ENCODE data around the gene MACC1. TPM values are rescaled to one million over a fixed set of nuclear protein-coding genes. Genes with fewer than 3 reads are reported as not detected.

Gene MACC1
- total and polyA plus RNA-seq, 9 of the 15 experiments (the other 6 are each of a cell fraction or from before 2014, with no cell fraction given), result 5.9 to 30.2 (median 10.4) TPM

GRCh38 chr7:20214921-20215669 is 2.1 kb downstream of the MACC1 start (continued):
- TF ChIP-seq ZNF395 (CRISPR knock-in tag; IDR thresholded peaks at IDR 0.05), result peak; percentile 55; the same call in 1 of the 2 replicates
- peak; percentile 72 for TF ChIP-seq ZNF592 (IDR thresholded peaks at IDR 0.05)
- TF ChIP-seq ATF3 (IDR thresholded peaks at IDR 0.05), result peak; percentile 91
- no peak for TF ChIP-seq ATF3 (CRISPR knock-in tag; conservative IDR thresholded peaks at IDR 0.05)
- peak; percentile 27; the same call in 1 of the 2 replicates for TF ChIP-seq CBFA2T3 (IDR thresholded peaks at IDR 0.05)
- TF ChIP-seq RBM39 (optimal IDR thresholded peaks at IDR 0.05; ENCODE audit: low read depth, low read length), result no peak
- TF ChIP-seq HOMEZ (CRISPR knock-in tag; IDR thresholded peaks at IDR 0.05), result no peak
- TF ChIP-seq JUNB (CRISPR knock-in tag; conservative IDR thresholded peaks at IDR 0.05), result no peak
- TF ChIP-seq CREB1 (IDR thresholded peaks at IDR 0.05), result no peak; the same call in 1 of the 2 replicates
- TF ChIP-seq CREB1 (CRISPR knock-in tag; IDR thresholded peaks at IDR 0.05), result peak; percentile 35; the same call in 1 of the 2 replicates
- TF ChIP-seq SP2 (IDR thresholded peaks at IDR 0.05; ENCODE audit: extremely low read depth, low read depth, low read length, poor library complexity, severe bottlenecking), result no peak
- peak; percentile 87 for TF ChIP-seq ZNF24 (IDR thresholded peaks at IDR 0.05)
- peak; percentile 80 for TF ChIP-seq FOSL1 (tag; conservative IDR thresholded peaks at IDR 0.05)
- TF ChIP-seq FOXA3 (CRISPR knock-in tag; conservative IDR thresholded peaks at IDR 0.05 in 1 of 2, IDR thresholded peaks at IDR 0.05 in 1 of 2), result no peak
- TF ChIP-seq NR4A1 (CRISPR knock-in tag; IDR thresholded peaks at IDR 0.05), result no peak
- 0 out of 2 replicates have a peak, but pooled peaks have one; percentile 63 for TF ChIP-seq NR4A1 (tag; IDR thresholded peaks at IDR 0.05)
- peak in 1 of 2 experiments; percentile 55; a peak in 1 of 4 replicates for TF ChIP-seq MNT (conservative IDR thresholded peaks at IDR 0.05)
